Fibroblast of skin of left quadriceps (primary cell): ENCODE measurements around the gene PPARG.
A peak's percentile ranks its signal among the peaks of the same experiment; 100 is the strongest.

Experiments used
- DNase-seq, 2 experiments: peaks; one replicate each; pipeline ENCODE4 v3.0.0-alpha.2; 2013; ENCODE audit warnings: low read depth in 2 of 2

Gene PPARG

GRCh38 chr3:12343047-12343501 lies 54.2 kb downstream of the PPARG start:
- DNase-seq: no peak

- DNase-seq: peak; percentile 34 to 44
Observed at GRCh38 chr3:12345141-12345561, 56.3 kb downstream of the PPARG start.

GRCh38 chr3:12345584-12346494 lies 57.0 kb downstream of the PPARG start:
- DNase-seq: no peak

- DNase-seq: no peak
Observed at GRCh38 chr3:12347301-12347700, 58.4 kb downstream of the PPARG start.

- DNase-seq: no peak
Observed at GRCh38 chr3:12349895-12350811, 61.3 kb downstream of the PPARG start.

GRCh38 chr3:12351145-12351544 lies 62.3 kb downstream of the PPARG start:
- DNase-seq: no peak

GRCh38 chr3:12352253-12352652 lies 63.4 kb downstream of the PPARG start:
- DNase-seq: no peak

- DNase-seq: no peak
Observed at GRCh38 chr3:12352755-12353154, 63.9 kb downstream of the PPARG start.

GRCh38 chr3:12353796-12354525 lies 65.1 kb downstream of the PPARG start:
- DNase-seq: peak; percentile 47 to 49

GRCh38 chr3:12356175-12356574 lies 67.3 kb downstream of the PPARG start:
- no peak for DNase-seq

- DNase-seq: no peak
Observed at GRCh38 chr3:12356996-12357395, 68.1 kb downstream of the PPARG start.

- no peak for DNase-seq
Observed at GRCh38 chr3:12357456-12357855, 68.6 kb downstream of the PPARG start.

GRCh38 chr3:12363397-12364195 lies 74.7 kb downstream of the PPARG start:
- DNase-seq: no peak

GRCh38 chr3:12367346-12367745 lies 78.5 kb downstream of the PPARG start:
- DNase-seq: no peak

GRCh38 chr3:12369029-12369428 lies 80.2 kb downstream of the PPARG start:
- no peak for DNase-seq

GRCh38 chr3:12369598-12369997 lies 80.7 kb downstream of the PPARG start:
- no peak for DNase-seq

GRCh38 chr3:12370758-12371157 lies 81.9 kb downstream of the PPARG start:
- peak in 1 of 2 experiments; percentile 23 for DNase-seq

GRCh38 chr3:12371525-12372140 lies 82.8 kb downstream of the PPARG start:
- no peak for DNase-seq

GRCh38 chr3:12372741-12373280 lies 83.9 kb downstream of the PPARG start:
- DNase-seq: no peak

GRCh38 chr3:12375572-12375971 lies 86.7 kb downstream of the PPARG start:
- no peak for DNase-seq
